HG02610 (cell line): ENCODE data around the gene DVL2.

Source experiments
- ATAC-seq: cut with Tn5 transposase; IDR thresholded peaks from one replicate; pipeline ENCODE4 v1.9.1; 2021; ENCODE audit warnings: mild to moderate bottlenecking, moderate library complexity; ENCODE audit not compliant: unreplicated experiment

The DVL2 gene

GRCh38 chr17:7238420-7239090 lies 4.2 kb upstream of the DVL2 start:
- ATAC-seq: no peak

GRCh38 chr17:7237761-7238419 lies 3.6 kb upstream of the DVL2 start:
- peak; percentile 21 for ATAC-seq

DNA sequence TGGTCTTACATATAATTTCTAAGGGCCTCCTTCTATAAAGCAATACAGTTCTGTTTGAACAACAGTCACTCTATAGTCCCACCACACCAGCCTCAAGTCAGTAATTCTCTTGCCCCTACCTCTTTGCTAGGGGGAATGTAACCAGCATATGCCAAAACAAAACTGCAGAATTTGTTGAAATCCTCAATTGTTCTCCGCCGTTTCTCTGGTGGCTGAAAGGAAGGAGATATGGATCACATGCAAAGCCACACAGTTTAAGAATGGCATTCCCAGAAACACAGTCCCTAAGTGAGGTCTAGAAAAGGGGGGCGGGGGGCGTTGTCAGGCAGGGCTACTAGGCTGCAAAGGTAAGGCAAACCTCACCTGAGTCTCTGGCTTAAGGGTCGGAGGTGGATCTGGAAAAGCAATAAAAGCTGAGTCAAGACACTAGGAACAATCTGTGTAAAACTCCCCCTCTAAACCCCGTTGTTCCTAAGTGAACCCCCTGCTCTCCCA lies 3.0 kb upstream of the DVL2 start:
- ATAC-seq: no peak

GRCh38 chr17:7236808-7237207 lies 2.5 kb upstream of the DVL2 start:
- ATAC-seq: no peak

DNA sequence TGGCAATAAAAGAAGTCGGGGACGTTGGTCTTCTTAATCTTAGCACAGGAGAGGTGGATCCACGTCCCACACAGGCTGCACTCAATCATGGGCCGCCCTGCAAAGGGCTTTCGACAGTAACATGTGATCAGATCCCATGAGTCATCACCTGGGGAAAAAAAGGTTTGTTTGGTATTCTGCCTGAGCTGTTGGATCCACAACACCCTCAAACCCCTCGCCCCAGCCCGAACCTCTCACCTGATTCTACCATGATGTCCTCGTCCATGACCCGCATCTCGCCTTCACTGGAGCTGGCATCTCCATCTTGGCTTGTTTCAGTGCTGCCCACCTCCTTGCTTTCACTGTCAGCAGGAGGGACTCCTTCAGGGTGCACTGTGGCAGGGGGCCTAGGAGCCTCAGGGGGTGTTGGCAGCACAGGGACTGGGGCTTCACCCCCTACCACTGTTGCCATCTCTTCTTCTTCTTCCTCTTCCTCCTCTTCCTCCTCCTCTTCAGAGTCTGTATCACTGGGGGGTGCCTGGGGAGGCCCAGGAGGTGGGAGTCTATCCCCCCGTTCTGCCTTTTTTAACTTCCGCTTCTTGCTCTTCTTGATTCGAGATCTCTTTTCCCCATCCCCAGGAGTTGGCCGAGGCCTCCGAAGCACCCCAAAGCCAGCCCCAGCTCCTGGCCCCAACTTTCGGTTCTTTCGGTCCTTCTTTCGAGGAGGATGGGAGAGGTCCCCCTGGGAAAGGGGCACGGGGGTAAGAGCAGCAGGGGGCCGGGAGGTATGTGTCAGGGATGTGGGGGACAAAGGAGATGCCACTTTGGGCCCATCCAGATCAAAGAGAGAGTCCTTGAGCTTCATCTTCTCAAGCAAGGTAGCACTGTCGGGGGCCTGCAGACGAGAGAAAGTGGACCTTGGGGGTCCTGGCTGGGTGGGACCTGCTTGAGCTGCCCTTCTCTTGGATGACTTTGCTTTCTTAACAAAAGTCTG lies 1.7 kb upstream of the DVL2 start:
- no peak for ATAC-seq

DNA sequence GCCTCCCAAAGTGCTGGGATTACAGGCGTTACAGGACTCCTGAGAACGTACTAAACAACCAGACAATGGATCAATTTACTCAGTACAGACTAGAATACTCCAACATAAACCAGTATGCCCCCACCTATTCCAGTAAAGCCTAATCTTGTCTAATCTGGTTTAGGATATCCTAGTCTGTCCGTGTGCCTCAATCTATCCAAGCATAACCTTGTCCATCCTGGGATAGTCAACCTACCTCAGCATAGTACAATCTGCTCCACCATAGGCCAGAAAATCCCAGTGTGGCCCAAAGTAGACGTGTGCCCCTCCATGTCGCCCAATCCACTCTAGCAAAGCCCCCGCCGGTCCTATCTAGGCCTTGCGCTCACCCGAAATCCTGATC lies 625 bp downstream of the DVL2 start:
- ATAC-seq: no peak

DNA sequence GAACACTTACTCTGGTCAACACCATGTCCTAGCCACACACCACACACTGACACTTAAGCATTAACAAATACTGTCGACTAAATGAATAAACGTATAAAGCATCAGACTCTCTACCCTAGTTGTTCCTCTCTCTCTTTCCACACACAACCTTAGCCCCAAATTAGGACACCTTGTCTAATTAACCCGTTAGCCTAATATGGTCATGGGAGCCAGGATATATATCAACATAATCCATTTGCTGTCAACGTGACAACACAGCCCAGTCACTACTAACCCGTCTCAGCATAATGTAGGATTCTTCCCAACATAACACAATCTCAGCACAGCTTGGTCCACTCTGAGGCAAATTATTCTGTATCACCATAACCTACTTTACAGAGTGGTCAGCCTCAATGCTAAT lies 2.2 kb downstream of the DVL2 start:
- no peak for ATAC-seq

GRCh38 chr17:7229504-7229903 lies 4.8 kb downstream of the DVL2 start:
- no peak for ATAC-seq

GRCh38 chr17:7228920-7229319 lies 5.4 kb downstream of the DVL2 start:
- ATAC-seq: no peak

DNA sequence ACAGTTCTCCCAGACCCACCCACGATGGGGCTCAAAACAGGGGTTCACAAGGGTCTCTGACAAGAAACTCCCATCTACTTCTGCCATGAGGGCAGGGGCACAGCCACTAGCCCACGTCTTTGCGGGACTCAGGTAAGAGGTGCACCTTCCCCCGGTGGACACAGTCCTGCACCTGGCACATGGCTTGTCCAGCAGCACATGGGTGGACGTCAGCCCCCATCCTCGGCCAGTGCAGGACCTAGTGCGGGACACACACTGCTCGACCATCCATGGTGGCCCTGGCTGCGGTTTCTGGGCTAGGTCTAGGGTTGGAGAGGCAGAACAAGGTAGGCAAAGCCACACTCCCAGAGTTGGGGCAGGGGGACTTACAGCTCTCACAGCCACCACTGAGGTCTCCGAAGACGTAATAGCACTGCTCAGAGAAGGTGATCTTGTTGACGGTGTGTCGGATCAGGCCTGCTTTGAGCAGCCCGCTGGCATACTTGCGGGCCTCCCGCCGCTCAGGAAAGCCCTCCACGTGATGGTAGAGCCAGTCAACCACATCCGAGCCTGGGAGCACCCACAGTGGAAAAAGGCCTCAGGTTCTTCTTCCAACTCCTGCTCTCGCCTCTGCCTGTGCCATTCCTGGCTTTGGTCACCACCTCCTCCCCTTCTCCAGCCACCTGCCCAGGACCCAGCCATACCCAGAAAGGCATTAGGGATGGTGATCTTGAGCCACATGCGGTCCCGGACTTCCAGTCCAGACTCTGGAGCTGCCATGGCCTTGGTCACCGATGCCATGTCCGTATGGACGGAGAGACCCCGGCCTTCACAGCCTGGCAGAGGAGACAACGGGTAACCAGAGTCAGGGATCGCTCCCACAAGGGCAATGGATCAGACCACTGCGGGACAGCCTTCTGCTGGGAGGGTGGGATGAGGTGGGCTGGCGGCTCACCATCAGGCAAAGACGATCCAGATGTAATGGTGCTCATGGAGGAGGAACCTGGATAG lies 7.3 kb downstream of the DVL2 start:
- ATAC-seq: no peak

GRCh38 chr17:7225711-7226331 lies 8.5 kb downstream of the DVL2 start:
- no peak for ATAC-seq

- no peak for ATAC-seq
These were observed 9.6 kb downstream of the DVL2 start for GRCh38 chr17:7224661-7225111.

DNA sequence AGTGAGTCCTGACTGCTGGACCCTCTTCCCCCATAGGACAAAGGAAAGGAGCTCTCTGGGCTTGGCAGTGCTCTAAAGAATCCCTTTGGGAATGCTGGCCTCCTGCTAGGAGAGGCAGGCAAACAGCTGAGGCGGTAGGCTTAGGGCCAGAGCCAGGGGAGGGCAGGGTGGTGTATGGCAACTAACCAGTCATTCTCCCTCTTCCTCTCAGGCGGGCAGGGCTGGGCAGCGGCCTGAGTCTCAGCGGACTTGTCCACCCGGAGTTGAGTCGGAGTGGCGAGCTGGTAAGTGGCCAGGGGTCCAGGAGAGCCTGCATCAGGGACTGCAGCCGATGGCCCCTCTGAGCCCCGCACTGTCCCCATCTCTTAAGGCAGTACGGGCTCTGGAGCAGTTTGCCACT lies 10.2 kb downstream of the DVL2 start:
- no peak for ATAC-seq

GRCh38 chr17:7223375-7223774 lies 10.9 kb downstream of the DVL2 start:
- no peak for ATAC-seq

DNA sequence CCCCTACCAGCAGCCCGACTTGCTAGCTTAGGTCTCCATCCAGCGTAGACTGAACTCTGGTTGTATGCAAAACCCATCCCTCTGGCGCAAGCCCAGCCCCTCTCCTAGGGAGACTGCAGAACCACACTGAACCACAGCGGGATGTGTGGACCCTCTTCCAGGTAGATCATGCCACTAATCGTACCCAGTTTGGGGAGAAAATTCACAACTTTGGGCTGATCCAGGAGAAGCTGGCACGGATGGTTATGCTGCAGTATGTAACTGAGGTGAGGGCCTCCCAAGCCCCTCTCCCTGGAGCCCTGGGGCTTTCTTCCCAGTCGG lies 11.4 kb downstream of the DVL2 start:
- ATAC-seq: no peak

GRCh38 chr17:7222093-7222971 lies 12.0 kb downstream of the DVL2 start:
- ATAC-seq: no peak

GRCh38 chr17:7221278-7222092 lies 12.8 kb downstream of the DVL2 start:
- ATAC-seq: no peak

DNA sequence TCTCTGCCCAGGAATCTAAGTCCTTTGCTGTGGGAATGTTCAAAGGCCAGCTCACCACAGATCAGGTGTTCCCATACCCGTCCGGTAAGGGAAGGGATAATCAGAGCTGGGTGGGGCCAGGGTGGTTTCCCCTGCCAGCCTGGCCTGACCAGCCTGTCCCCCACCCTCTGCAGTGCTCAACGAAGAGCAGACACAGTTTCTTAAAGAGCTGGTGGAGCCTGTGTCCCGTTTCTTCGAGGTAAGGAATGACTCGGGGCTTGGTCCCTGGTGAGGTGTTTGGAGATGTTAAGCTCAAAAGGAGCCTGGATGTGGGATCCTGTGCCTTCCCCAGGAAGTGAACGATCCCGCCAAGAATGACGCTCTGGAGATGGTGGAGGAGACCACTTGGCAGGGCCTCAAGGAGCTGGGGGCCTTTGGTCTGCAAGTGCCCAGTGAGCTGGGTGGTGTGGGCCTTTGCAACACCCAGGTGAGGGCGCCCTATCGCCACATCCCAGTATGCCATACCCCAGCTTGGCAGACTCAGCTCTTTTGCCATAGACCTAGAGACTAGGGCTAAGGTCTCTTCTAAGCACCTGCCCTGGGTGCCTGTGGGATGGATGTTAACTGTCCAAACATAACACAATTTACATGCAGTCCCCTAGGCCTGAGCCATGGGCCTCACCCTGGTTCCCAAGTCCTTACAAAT lies 13.6 kb downstream of the DVL2 start:
- ATAC-seq: no peak
